Neuronal stem cell (in vitro differentiated cells): ENCODE results near the gene NFIB.

Experiments used
- DNase-seq: peaks from one replicate; pipeline ENCODE4 v3.0.0-alpha.2; 2013; ENCODE audit warnings: low spot score
- H2AFZ ChIP-seq: one replicate; pipeline ENCODE4 v1.6.1; 2013; ENCODE audit warnings: mild to moderate bottlenecking, low read length, inconsistent platforms
- H2AK5ac ChIP-seq: 2 replicates; pipeline ENCODE4 v1.6.1; 2013; ENCODE audit warnings: low read depth, mild to moderate bottlenecking, inconsistent platforms, low read length, moderate library complexity, mixed read lengths
- H2BK120ac ChIP-seq: 2 replicates; pipeline ENCODE4 v1.6.1; 2013; ENCODE audit warnings: low read depth, mild to moderate bottlenecking, inconsistent platforms, low read length, moderate library complexity, mixed read lengths
- H2BK12ac ChIP-seq: one replicate; pipeline ENCODE4 v1.6.1; 2013; ENCODE audit warnings: low read length, inconsistent platforms
- H2BK15ac ChIP-seq: 2 replicates; pipeline ENCODE4 v1.6.1; 2013; ENCODE audit warnings: mild to moderate bottlenecking, low read length, inconsistent platforms, mixed read lengths
- H2BK5ac ChIP-seq: one replicate; pipeline ENCODE4 v1.6.1; 2013; ENCODE audit warnings: inconsistent platforms, mild to moderate bottlenecking, low read length, moderate library complexity
- H3K14ac ChIP-seq: one replicate; pipeline ENCODE4 v1.6.1; 2013; ENCODE audit warnings: low read length, inconsistent platforms
- H3K18ac ChIP-seq: 2 replicates; pipeline ENCODE4 v1.6.1; 2013; ENCODE audit warnings: low read length, inconsistent platforms
- H3K23ac ChIP-seq: 2 replicates; pipeline ENCODE4 v1.6.1; 2013; ENCODE audit warnings: low read depth, mild to moderate bottlenecking, mixed read lengths, low read length, inconsistent platforms; ENCODE audit not compliant: poor library complexity
- H3K27ac ChIP-seq: replicated peaks from 3 replicates; pipeline ENCODE4 v1.5.1; 2013; ENCODE audit warnings: low read length, inconsistent platforms
- H3K27me3 ChIP-seq, 3 experiments: 2 replicates each; pipeline ENCODE4 v1.6.1; 2013; ENCODE audit warnings: low read length in 3 of 3, mild to moderate bottlenecking in 2 of 3, inconsistent platforms in 1 of 3, low read depth in 1 of 3, mixed read lengths in 1 of 3, moderate library complexity in 1 of 3; ENCODE audit not compliant: control insufficient read depth in 3 of 3, insufficient read depth in 3 of 3
- H3K36me3 ChIP-seq, 2 donors: replicated peaks in 1 of 2; 2 replicates each; pipeline ENCODE4 v1.6.1; 2013; ENCODE audit warnings: low read length in 2 of 2; ENCODE audit not compliant: control insufficient read depth in 2 of 2, insufficient read depth in 2 of 2
- H3K4ac ChIP-seq: 2 replicates; pipeline ENCODE4 v1.6.1; 2013; ENCODE audit warnings: inconsistent platforms, mild to moderate bottlenecking, low read length, moderate library complexity
- H3K4me1 ChIP-seq, 2 donors: 1 replicate in 1 of 2; 2 replicates in 1 of 2; pipeline ENCODE4 v1.6.1; 2013; ENCODE audit warnings: low read length in 2 of 2, low read depth in 1 of 2; ENCODE audit not compliant: control insufficient read depth in 2 of 2, insufficient read depth in 1 of 2
- H3K4me2 ChIP-seq: one replicate; pipeline ENCODE4 v1.6.1; 2013; ENCODE audit warnings: mild to moderate bottlenecking, low read length, inconsistent platforms; ENCODE audit not compliant: insufficient read depth, poor library complexity, severe bottlenecking
- H3K4me3 ChIP-seq, 2 donors: 2 replicates each; pipeline ENCODE4 v1.5.1; 2013; ENCODE audit warnings: low read length in 2 of 2, mild to moderate bottlenecking in 2 of 2, inconsistent platforms in 1 of 2, moderate library complexity in 1 of 2
- H3K79me1 ChIP-seq: one replicate; pipeline ENCODE4 v1.6.1; 2013; ENCODE audit warnings: low read depth, mild to moderate bottlenecking, inconsistent platforms, low read length, moderate library complexity
- H3K9ac ChIP-seq: one replicate; pipeline ENCODE4 v1.6.1; 2013; ENCODE audit warnings: mild to moderate bottlenecking, low read depth, low read length, inconsistent platforms; ENCODE audit not compliant: poor library complexity
- H3K9me3 ChIP-seq, 2 donors: replicated peaks in 1 of 2; 2 replicates each; pipeline versions ENCODE3 to v1.6.1; 2013; ENCODE audit warnings: low read length in 2 of 2, mild to moderate bottlenecking in 2 of 2, inconsistent platforms in 1 of 2, low read depth in 1 of 2, mixed read lengths in 1 of 2, moderate library complexity in 1 of 2; ENCODE audit not compliant: control insufficient read depth in 2 of 2, insufficient read depth in 1 of 2
- H4K8ac ChIP-seq: one replicate; pipeline ENCODE4 v1.6.1; 2013; ENCODE audit warnings: low read depth, mild to moderate bottlenecking, inconsistent platforms, low read length, moderate library complexity
- H4K91ac ChIP-seq: one replicate; pipeline ENCODE4 v1.6.1; 2013; ENCODE audit warnings: low read length, low read depth, mild to moderate bottlenecking, inconsistent platforms; ENCODE audit not compliant: poor library complexity
- WGBS, 2 donors: extraction: QIAGEN DNeasy Blood & Tissue Kit; methylation state at CpG; one replicate each; pipeline ENCODE4 v1.1.7; 2013; ENCODE audit warnings: missing lambda C conversion rate in 2 of 2, mixed read lengths in 1 of 2; ENCODE audit not compliant: insufficient read length in 2 of 2, insufficient replicate concordance in 1 of 2; ENCODE audit errors: extremely low coverage in 2 of 2; 5-methylcytosine and 5-hydroxymethylcytosine counted together

NFIB gene

GRCh38 chr9:14307989-14308852 is 5.7 kb downstream of the NFIB start:
- H3K23ac ChIP-seq, result no peak overlapping the region
- no peak overlapping the region for H3K4ac ChIP-seq
- H2BK120ac ChIP-seq, result no peak overlapping the region
- no peak overlapping the region for H4K91ac ChIP-seq
- H3K4me2 ChIP-seq, result no peak overlapping the region
- H4K8ac ChIP-seq, result no peak overlapping the region
- no peak overlapping the region for H2BK15ac ChIP-seq
- no peak overlapping the region for H3K14ac ChIP-seq
- no peak overlapping the region for H2BK12ac ChIP-seq
- peaks cover 5 to 48% (median 11%) of the 10 kb centered on the region in 3 experiments for H3K27me3 ChIP-seq
- no peaks in the 10 kb centered on the region for H3K36me3 ChIP-seq
- no peak overlapping the region for H2BK5ac ChIP-seq
- H3K9me3 ChIP-seq, result peaks cover 0 to 2% of the 10 kb centered on the region in 2 donors
- no peak overlapping the region for H2AFZ ChIP-seq
- no peak overlapping the region for H3K27ac ChIP-seq
- H3K9ac ChIP-seq, result no peak overlapping the region
- H2AK5ac ChIP-seq, result no peak overlapping the region
- H3K79me1 ChIP-seq, result peaks cover 2% of the 10 kb centered on the region
- H3K18ac ChIP-seq, result no peak overlapping the region
- peaks cover 0 to 6% of the 10 kb centered on the region in 2 donors for H3K4me1 ChIP-seq
- no CpG with 5 or more reads among the region's 9 CpGs for WGBS, 2 donors
- DNase-seq, result no peak
- no peak overlapping the region for H3K4me3 ChIP-seq

GRCh38 chr9:14306672-14307660 is 7.0 kb downstream of the NFIB start:
- no peak overlapping the region for H3K9ac ChIP-seq
- no peak overlapping the region for H2BK15ac ChIP-seq
- no peak overlapping the region for H2BK5ac ChIP-seq
- H3K4ac ChIP-seq, result no peak overlapping the region
- H3K4me1 ChIP-seq, result no peaks in the 10 kb centered on the region
- DNase-seq, result no peak
- H2BK12ac ChIP-seq, result no peak overlapping the region
- no peak overlapping the region for H3K14ac ChIP-seq
- WGBS, 2 donors, result no CpG with 5 or more reads among the region's 26 CpGs
- no peak overlapping the region for H3K23ac ChIP-seq
- H3K9me3 ChIP-seq, result peaks cover 0 to 2% of the 10 kb centered on the region in 2 donors
- no peak overlapping the region for H2AFZ ChIP-seq
- H3K4me3 ChIP-seq, result no peak overlapping the region
- no peak overlapping the region for H4K8ac ChIP-seq
- H3K27ac ChIP-seq, result no peak overlapping the region
- no peak overlapping the region for H4K91ac ChIP-seq
- H2BK120ac ChIP-seq, result no peak overlapping the region
- H2AK5ac ChIP-seq, result no peak overlapping the region
- peaks cover 2% of the 10 kb centered on the region for H3K79me1 ChIP-seq
- peaks cover 0 to 48% (median 0%) of the 10 kb centered on the region in 3 experiments for H3K27me3 ChIP-seq
- H3K4me2 ChIP-seq, result no peak overlapping the region
- no peak overlapping the region for H3K18ac ChIP-seq
- H3K36me3 ChIP-seq, result no peaks in the 10 kb centered on the region

- Histone ChIP-seq H3K27ac (no peak overlapping the region), H3K27me3 (peaks cover 0 to 48% (median 0%) of the 10 kb centered on the region in 3 experiments), H3K18ac (no peak overlapping the region), H3K4ac (no peak overlapping the region), H2BK15ac (no peak overlapping the region), H2AK5ac (no peak overlapping the region), H3K9ac (no peak overlapping the region), H3K4me3 (no peak overlapping the region), H3K79me1 (peaks cover 2% of the 10 kb centered on the region), H3K23ac (no peak overlapping the region), H2BK5ac (no peak overlapping the region), H3K9me3 (peaks cover 0 to 2% of the 10 kb centered on the region in 2 donors), H4K8ac (no peak overlapping the region), H3K4me2 (no peak overlapping the region), H3K36me3 (no peaks in the 10 kb centered on the region), H4K91ac (no peak overlapping the region), H2BK120ac (no peak overlapping the region), H3K4me1 (no peaks in the 10 kb centered on the region), H2AFZ (no peak overlapping the region), H2BK12ac (no peak overlapping the region), H3K14ac (no peak overlapping the region)
- DNase-seq, result no peak
- WGBS, 2 donors, result no CpG with 5 or more reads among the region's 6 CpGs
These were observed 7.8 kb downstream of the NFIB start for GRCh38 chr9:14306188-14306587.

GRCh38 chr9:14304259-14304658 is 9.7 kb downstream of the NFIB start:
- Histone ChIP-seq H3K23ac (no peak overlapping the region), H2BK12ac (no peak overlapping the region), H3K27ac (no peak overlapping the region), H2BK5ac (no peak overlapping the region), H3K4me2 (no peak overlapping the region), H3K4ac (no peak overlapping the region), H4K91ac (no peak overlapping the region), H2BK120ac (no peak overlapping the region), H3K9ac (no peak overlapping the region), H3K79me1 (peaks cover 2% of the 10 kb centered on the region), H3K27me3 (peaks cover 0 to 59% (median 0%) of the 10 kb centered on the region in 3 experiments), H3K4me1 (no peaks in the 10 kb centered on the region), H3K36me3 (no peaks in the 10 kb centered on the region), H3K18ac (no peak overlapping the region), H2AK5ac (no peak overlapping the region), H4K8ac (no peak overlapping the region), H3K14ac (no peak overlapping the region), H2AFZ (no peak overlapping the region), H3K9me3 (peaks cover 0 to 2% of the 10 kb centered on the region in 2 donors), H3K4me3 (no peak overlapping the region), H2BK15ac (no peak overlapping the region)
- no peak for DNase-seq
- WGBS, 2 donors, result no CpG with 5 or more reads among the region's 3 CpGs
